HG03460 (cell line): Measurements from ENCODE around the gene CLPSL1.
"Not testable (repeated sequence)": the region's sequence is repeated elsewhere in the genome, so short reads cannot be mapped to it uniquely, and the experiment has no call there.

Source experiments
- ATAC-seq: cut with Tn5 transposase; IDR thresholded peaks from one replicate; pipeline ENCODE4 v1.9.1; 2021; ENCODE audit not compliant: unreplicated experiment

CLPSL1 gene

GRCh38 chr6:35780719-35781118 is at the start of gene CLPSL1:
Gene CLPSL1 (plus strand): TSS chr6:35781019. CDS start chr6:35781111, 92 bp downstream.
- no peak for ATAC-seq

DNA sequence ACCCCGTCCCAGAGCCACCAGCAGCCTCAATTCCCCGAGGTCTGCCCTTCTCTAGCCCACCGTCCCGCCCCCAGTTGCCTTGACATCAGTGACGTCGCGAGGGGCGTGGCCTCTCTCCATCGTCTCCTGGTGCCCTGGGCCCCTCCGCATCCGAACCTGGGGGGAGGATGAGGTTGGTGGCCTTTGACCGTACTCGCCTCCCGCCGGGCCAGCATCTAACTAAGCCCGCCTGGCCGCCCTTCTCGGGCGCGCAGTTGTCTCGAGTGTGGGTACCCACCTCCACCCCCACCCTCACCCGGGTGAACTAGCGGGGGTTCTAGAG is 49.4 kb upstream of the CLPSL1 start:
- peak; percentile 50 for ATAC-seq

- peak; percentile 42 for ATAC-seq
These were observed 48.9 kb upstream of the CLPSL1 start for GRCh38 chr6:35731736-35732532.

GRCh38 chr6:35733633-35734032 is 47.2 kb upstream of the CLPSL1 start:
- ATAC-seq = no peak

DNA sequence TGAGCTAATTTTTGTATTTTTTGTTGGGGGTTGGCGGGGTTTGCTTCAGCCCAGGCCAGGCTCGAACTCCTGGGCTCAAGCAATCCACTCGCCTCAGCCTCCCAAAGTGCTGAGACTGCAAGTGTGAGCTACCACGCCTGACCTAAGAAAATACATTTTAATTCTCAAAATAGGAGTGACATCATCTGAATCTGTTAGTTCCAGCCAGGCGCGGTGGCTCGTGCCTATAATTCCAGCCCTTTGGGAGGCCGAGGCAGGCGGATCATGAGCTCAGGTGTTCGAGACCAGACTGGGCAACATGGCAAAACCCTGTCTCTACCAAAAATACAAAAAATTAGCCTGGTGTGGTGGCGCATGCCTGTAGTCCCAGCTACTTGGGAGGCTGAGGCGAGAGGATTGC is 46.5 kb upstream of the CLPSL1 start:
- not testable (repeated sequence) for ATAC-seq

- no peak for ATAC-seq
These were observed 45.4 kb upstream of the CLPSL1 start for GRCh38 chr6:35735452-35735851.

GRCh38 chr6:35736253-35736894 is 44.4 kb upstream of the CLPSL1 start:
- no peak for ATAC-seq

GRCh38 chr6:35736982-35737412 is 43.8 kb upstream of the CLPSL1 start, which contains the start of gene ARMC12:
Gene ARMC12 (plus strand): TSS chr6:35737032. CDS start chr6:35737109, 77 bp downstream.
- no peak for ATAC-seq

DNA sequence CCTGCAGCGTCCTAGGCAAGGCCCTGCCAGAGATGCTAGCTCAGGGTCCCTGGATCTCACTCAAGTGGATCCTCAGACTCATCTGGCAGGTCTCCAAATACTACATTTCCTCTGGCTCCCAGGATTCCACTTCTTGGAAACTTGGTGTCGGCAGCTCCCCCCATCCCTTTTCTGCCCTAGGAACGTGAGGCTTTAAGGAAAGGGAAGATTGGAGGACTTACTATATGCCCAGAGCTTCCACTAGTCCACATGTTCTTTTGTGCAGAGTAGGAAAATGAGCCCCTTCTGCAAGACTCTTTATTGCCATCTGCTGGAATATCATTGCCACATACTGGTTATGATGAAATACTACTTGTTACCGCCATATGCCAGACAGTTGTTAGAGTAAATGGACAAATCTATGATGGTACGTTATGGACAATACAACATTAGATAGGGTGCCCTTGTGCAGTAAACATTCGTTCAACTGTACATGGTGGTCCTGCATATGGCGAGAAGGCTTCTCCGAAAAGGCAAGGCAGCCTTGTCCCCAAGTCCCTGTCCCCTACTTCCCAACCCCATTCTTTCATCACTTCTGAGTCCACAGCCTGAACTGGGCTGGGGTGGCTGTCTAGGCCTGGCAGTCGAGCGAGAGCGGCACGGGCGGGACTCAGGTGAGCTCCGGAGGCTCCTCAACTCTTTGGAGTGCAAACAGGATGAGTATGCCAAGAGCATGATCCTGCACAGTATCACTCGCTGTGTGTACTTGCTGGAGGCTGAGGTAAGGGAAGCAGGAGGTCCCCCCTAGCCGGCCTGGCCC is 43.2 kb upstream of the CLPSL1 start:
- ATAC-seq = no peak

DNA sequence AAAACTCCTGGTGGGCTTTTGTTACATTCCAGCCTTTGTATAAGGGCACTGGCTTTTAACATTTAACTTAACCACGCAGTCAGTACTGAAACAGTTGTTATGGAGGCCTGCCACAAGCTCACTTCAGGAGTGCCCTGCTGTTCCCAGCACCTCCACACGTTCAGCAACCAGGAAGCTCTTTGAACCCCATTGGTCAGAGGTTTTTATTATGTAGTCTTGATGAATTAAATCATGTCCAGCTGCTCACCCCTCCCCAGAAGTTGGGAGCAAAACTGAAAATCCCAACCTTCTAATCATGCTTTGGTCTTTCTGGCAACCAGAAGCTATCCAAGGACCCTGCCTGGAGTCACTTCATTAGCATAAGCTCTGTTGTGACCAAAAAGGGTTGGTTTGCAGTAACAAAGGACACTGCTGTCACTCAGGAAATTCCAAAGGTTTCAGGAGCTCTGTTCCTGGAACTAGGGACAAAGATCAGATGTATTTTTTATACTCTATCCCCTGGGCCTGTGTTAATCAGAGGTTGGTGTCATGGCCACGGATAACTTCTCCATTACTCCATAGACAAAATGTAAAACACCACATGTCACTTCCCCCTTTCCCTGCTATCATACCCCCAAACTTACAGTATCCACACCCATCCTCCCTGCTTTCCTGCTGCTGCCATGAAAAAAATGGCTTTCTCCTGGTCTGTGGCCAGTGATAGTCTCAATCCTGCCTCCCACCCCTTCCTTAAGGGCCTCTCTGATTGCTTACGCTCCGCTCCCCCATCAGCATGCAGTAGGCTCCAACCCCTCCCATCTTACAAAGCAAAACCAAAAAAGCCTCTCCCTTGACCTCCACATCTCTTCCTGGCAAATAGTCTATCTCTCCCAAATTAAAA is 40.9 kb upstream of the CLPSL1 start:
- ATAC-seq = no peak

GRCh38 chr6:35742842-35743241 is 38.0 kb upstream of the CLPSL1 start:
- no peak for ATAC-seq

DNA sequence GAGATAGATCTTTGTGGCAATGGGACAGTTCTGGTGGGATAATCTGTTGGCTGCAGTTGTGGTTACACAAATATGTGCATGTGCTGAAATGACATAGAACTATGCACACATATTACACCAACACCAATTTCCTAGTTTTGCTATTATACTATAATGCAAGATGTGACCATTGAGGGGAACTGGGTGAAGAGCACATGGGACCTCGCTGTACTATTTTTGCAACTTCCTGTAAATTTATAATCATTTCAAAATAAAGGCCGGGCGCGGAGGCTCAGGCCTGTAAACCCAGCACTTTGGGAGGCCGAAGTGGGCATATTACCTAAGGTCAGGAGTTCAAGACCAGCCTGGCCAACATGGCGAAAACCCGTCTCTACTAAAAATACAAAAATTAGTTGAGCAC is 35.3 kb upstream of the CLPSL1 start:
- no peak for ATAC-seq

GRCh38 chr6:35746516-35746915 is 34.3 kb upstream of the CLPSL1 start:
- ATAC-seq = no peak

- no peak for ATAC-seq
These were observed 32.9 kb upstream of the CLPSL1 start for GRCh38 chr6:35747877-35748276.

GRCh38 chr6:35750557-35750956 is 30.3 kb upstream of the CLPSL1 start:
- no peak for ATAC-seq

- no peak for ATAC-seq
These were observed 29.2 kb upstream of the CLPSL1 start for GRCh38 chr6:35751594-35751993.

GRCh38 chr6:35752330-35752729 is 28.5 kb upstream of the CLPSL1 start:
- ATAC-seq = no peak

- ATAC-seq = no peak
These were observed 26.2 kb upstream of the CLPSL1 start for GRCh38 chr6:35754452-35755277.

DNA sequence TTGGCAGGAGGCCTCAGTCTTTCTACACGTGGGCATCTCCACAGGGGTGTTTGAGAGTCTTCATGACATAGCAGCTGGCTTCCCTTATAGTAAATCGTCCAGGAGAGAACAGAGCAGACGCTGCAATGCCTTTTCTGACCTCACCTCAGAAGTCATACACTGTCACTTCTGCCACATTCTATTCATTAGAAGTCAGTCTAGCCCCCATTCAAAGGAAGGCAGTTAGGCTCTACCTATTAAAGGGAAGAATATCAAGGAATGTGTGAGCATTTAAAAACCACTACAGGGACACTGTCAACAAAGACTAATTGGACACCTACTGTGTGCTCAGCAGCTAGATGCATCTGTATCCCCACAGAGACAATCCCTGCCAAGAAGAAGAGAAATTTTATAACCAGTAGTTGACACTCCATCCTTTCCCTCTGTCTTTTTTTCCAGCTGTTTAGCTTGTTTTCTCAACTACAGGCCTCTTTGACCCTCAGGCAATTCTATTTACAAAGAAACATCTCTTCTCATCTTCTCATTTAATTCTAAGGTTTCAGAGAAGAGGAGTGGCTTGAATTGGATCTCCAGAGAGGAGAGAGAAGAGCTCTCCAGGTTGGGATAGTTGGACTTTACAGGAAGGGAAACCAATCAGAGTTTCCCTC is 25.4 kb upstream of the CLPSL1 start:
- no peak for ATAC-seq
